Left lung (tissue), 10 donors: ENCODE results near the gene NPAS2. TPM values are rescaled to one million over a fixed set of nuclear protein-coding genes. Genes with fewer than 3 reads are reported as not detected.

Experiments used
- ATAC-seq: fragments of 200-7000 bp; cut with Tn5 transposase; one replicate; pipeline ENCODE4 v1.9.1; 2020; ENCODE audit warnings: moderate library complexity
- DNase-seq, 4 donors: peaks; one replicate each; pipeline ENCODE4 v3.0.0-alpha.2; 2013 to 2020
- H3K27ac ChIP-seq, 2 donors: fragments of 200-600 bp; sonication (generic) in 1 of 2; one replicate each; pipeline versions ENCODE4 v1.5.0 to v1.8.0; 2020 to 2021
- H3K27me3 ChIP-seq, 2 donors: fragments of 200-600 bp; sonication (generic) in 1 of 2; one replicate each; pipeline versions ENCODE4 v1.5.0 to v1.8.0; 2020 to 2021
- H3K36me3 ChIP-seq, 2 donors: fragments of 200-600 bp; sonication (generic) in 1 of 2; one replicate each; pipeline versions ENCODE4 v1.5.0 to v1.8.0; 2020 to 2021
- H3K4me1 ChIP-seq, 2 donors: fragments of 200-600 bp; one replicate each; pipeline ENCODE4 v1.8.0; 2021
- H3K4me3 ChIP-seq, 2 donors: fragments of 200-600 bp; sonication (generic) in 1 of 2; one replicate each; pipeline versions ENCODE4 v1.5.0 to v1.8.0; 2020 to 2021; ENCODE audit warnings: mild to moderate bottlenecking in 1 of 2
- H3K9me3 ChIP-seq, 2 donors: fragments of 200-600 bp; sonication (generic) in 1 of 2; one replicate each; pipeline versions ENCODE4 v1.5.0 to v1.8.0; 2020 to 2021
- CTCF ChIP-seq, 2 donors: fragments of 200-600 bp; sonication (generic) in 1 of 2; IDR thresholded peaks; one replicate each; pipeline versions ENCODE4 v1.5.0 to v1.8.0; 2021; ENCODE audit warnings: antibody characterized with exemption in 2 of 2
- intact Hi-C, 2 donors: fragments of 100-400 bp; cut with DNase I; formaldehyde crosslinking; loops; one replicate each; pipeline versions ENCODE4 v1.11.2 to v1.14.2; 2022
- polyA plus RNA-seq, 6 donors: library from polyadenylated mRNA; unstranded; fragments of 120-200 nt; gene quantifications; one replicate each; pipeline ENCODE4 v1.2.1, GENCODE V29; 2013; ENCODE audit not compliant: insufficient read length in 6 of 6
- total RNA-seq, 2 donors: library from RNA; stranded (reverse); fragmentation: NEBNext Ultra II Directional; extraction: Animal tissue kit (Norgen Biotek cat#: 25700); gene quantifications; one replicate each; pipeline ENCODE4 v1.2.1, GENCODE V29; 2021
- donor health status: DM: no; HTN: yes; CAD: no.
- donor health status: DM: no; HTN: no; CAD: no.

The NPAS2 gene
- total and polyA plus RNA-seq, 8 donors: 18.8 to 40.2 (median 35.0) TPM

- Histone ChIP-seq H3K36me3 (peaks cover 0 to 93% of the 10 kb centered on the region in 2 donors), H3K4me1 (no peaks in the 10 kb centered on the region), H3K27me3 (no peaks in the 10 kb centered on the region), H3K9me3 (no peaks in the 10 kb centered on the region), H3K4me3 (no peak overlapping the region), H3K27ac (no peak overlapping the region)
- ATAC-seq (no peak), DNase-seq (no peak)
- intact Hi-C loops: no loop called here
- no peak for TF ChIP-seq CTCF (IDR thresholded peaks at IDR 0.05)
These were observed 202.3 kb downstream of the NPAS2 start for GRCh38 chr2:101022221-101022620.

DNA sequence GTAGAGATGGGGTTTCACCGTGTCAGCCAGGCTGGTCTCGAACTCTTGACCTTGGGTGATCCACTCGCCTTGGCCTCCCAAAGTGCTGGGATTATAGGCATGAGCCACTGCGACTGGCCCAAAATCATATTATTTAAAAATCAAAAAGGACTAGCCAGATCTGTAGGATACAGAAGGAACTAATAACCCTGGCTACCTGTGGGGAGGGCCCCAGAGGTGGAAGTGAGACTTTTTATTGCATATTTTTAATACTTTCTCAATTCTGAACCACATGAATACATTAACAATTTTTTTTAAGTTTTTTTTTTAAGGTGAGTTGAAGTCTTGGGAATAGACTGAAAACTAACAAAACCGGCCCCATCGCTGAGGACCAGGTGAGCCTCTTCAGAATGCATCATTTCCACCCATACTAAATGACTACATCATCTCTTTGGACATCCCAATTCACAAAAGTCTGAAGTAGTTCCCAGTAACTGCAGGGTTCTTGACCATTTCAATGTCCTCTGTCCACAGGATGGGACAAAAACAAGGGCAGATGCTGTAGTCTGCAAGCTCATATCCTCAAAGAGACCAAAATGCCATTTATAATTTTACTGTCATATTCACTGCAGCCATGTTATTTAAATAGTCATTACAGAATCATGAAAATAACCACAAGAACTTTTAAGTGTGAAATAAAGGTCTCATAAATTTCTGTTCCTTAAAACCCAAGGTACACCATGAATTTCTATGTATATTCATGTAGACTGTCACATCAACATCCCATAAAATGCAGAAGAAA lies 203.6 kb downstream of the NPAS2 start:
- intact Hi-C loops: no loop called here
- ATAC-seq: no peak
- no peaks in the 10 kb centered on the region for H3K27me3 ChIP-seq
- H3K9me3 ChIP-seq: no peaks in the 10 kb centered on the region
- TF ChIP-seq CTCF (IDR thresholded peaks at IDR 0.05): no peak
- peaks cover 0 to 95% of the 10 kb centered on the region in 2 donors for H3K36me3 ChIP-seq
- no peaks in the 10 kb centered on the region for H3K4me1 ChIP-seq
- DNase-seq: no peak
- H3K27ac ChIP-seq: no peak overlapping the region
- no peak overlapping the region for H3K4me3 ChIP-seq

DNA sequence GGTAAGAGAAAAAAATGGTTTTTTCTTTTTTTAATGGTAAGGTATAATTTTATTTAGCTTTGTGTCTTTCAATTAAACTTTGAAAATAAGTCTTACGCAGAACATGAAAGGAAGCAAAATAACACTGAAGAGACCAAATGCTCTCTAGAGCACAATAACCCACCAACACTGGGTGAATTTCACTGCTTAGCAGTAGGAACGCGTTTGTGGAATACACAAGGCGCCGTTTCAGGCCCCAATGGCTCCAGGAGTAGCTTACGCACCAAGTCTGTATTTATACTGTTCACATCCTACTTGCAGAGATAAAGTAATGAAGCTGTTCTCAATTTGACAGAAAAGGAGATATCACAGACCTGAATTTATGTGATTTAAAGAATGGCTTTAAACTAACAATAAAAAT lies 205.6 kb downstream of the NPAS2 start:
- no peak for ATAC-seq
- no peak overlapping the region for H3K4me3 ChIP-seq
- peaks cover 0 to 92% of the 10 kb centered on the region in 2 donors for H3K36me3 ChIP-seq
- no peaks in the 10 kb centered on the region for H3K4me1 ChIP-seq
- DNase-seq: no peak
- H3K27me3 ChIP-seq: no peaks in the 10 kb centered on the region
- no peak for TF ChIP-seq CTCF (IDR thresholded peaks at IDR 0.05)
- no peak overlapping the region for H3K27ac ChIP-seq
- H3K9me3 ChIP-seq: no peaks in the 10 kb centered on the region
- intact Hi-C loops: no loop called here

DNA sequence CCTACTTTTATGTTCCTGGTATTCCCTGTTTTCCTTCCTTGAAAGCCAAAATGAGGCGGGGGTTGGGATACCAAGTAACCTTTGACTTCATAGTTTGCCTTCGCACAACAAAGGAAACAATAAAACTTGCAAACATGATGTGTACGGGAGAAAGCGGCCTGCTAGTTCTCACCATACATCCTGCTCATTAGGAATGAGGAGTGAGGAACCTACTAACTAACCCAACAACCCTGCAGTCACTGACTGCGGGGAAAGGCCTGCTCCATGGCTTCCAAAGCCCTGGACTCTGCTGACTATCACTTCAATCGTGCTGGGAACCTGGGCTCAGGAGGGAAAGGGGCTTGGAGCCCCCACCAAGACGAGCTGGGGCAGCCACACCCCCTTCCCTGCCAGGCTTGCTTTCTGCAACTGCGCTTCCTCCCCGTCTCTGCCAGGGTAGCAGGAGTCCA lies 206.3 kb downstream of the NPAS2 start:
- H3K27me3 ChIP-seq: no peaks in the 10 kb centered on the region
- ATAC-seq (no peak), DNase-seq (no peak)
- no peak overlapping the region for H3K4me3 ChIP-seq
- H3K36me3 ChIP-seq: peaks cover 0 to 92% of the 10 kb centered on the region in 2 donors
- no peak overlapping the region for H3K27ac ChIP-seq
- intact Hi-C loops: no loop called here
- peaks cover 0 to 3% of the 10 kb centered on the region in 2 donors for H3K4me1 ChIP-seq
- no peaks in the 10 kb centered on the region for H3K9me3 ChIP-seq
- TF ChIP-seq CTCF (IDR thresholded peaks at IDR 0.05): no peak

GRCh38 chr2:101026923-101027469 lies 207.1 kb downstream of the NPAS2 start:
- no peaks in the 10 kb centered on the region for H3K27me3 ChIP-seq
- TF ChIP-seq CTCF (IDR thresholded peaks at IDR 0.05): no peak
- H3K9me3 ChIP-seq: no peaks in the 10 kb centered on the region
- H3K27ac ChIP-seq: no peak overlapping the region
- ATAC-seq (no peak), DNase-seq (no peak)
- intact Hi-C loops: no loop called here
- H3K4me3 ChIP-seq: no peak overlapping the region
- peaks cover 0 to 6% of the 10 kb centered on the region in 2 donors for H3K4me1 ChIP-seq
- H3K36me3 ChIP-seq: peaks cover 0 to 90% of the 10 kb centered on the region in 2 donors
